GM10248 (cell line): ENCODE data around the gene TJAP1.

ENCODE experiments used
- CTCF ChIA-PET: fragments of 300-600 bp; sonication (Branson Sonifier 250); formaldehyde crosslinking; extraction: SDS; loops from one replicate; lab custom pipeline; 2021; ENCODE audit warnings: antibody characterized with exemption; lab: Yijun Ruan, JAX
- POLR2A ChIA-PET: fragments of 350-650 bp; sonication (Branson Sonifier 250); formaldehyde crosslinking; extraction: SDS; loops from one replicate; lab custom pipeline; 2020; ENCODE audit warnings: antibody characterized with exemption; lab: Yijun Ruan, JAX
- DNase-seq: peaks from one replicate; pipeline ENCODE4 v3.0.0; 2012; ENCODE audit errors: extremely low spot score
- CTCF ChIP-seq: IDR thresholded peaks from 2 replicates; pipeline ENCODE4 v1.5.1; 2012; ENCODE audit warnings: mild to moderate bottlenecking, low read depth; ENCODE audit errors: extremely low read depth, missing control alignments, control extremely low read depth

TJAP1 gene

GRCh38 chr6:43451348-43451747, 26.0 kb upstream of the TJAP1 start:
- DNase-seq = no peak
- POLR2A ChIA-PET = no interaction called here
- CTCF ChIA-PET = interaction anchor here (1.5 to 5.3 kb wide), 3 partner anchors 18 to 55 kb away, joined by 3 to 20 read pairs (median 18); no protein-coding TSS in a partner anchor

GRCh38 chr6:43451939-43452338, 25.4 kb upstream of the TJAP1 start:
- no peak for TF ChIP-seq CTCF
- ChIA-PET POLR2A (no interaction called here), CTCF (interaction anchor here (0.7 to 5.7 kb wide), 5 partner anchors 19 to 55 kb away, joined by 3 to 70 read pairs (median 5); no protein-coding TSS in a partner anchor)
- no peak for DNase-seq

More at GRCh38 chr6:43451348-43451747, 26.0 kb upstream of the TJAP1 start:
- no peak for TF ChIP-seq CTCF

- no peak for TF ChIP-seq CTCF
- ChIA-PET POLR2A (no interaction called here), CTCF (interaction anchor here (0.7 to 5.7 kb wide), 7 partner anchors 18 to 221 kb away, joined by 3 to 70 read pairs (median 5); no protein-coding TSS in a partner anchor)
- DNase-seq = no peak
These were observed 24.5 kb upstream of the TJAP1 start for GRCh38 chr6:43452896-43453295.

GRCh38 chr6:43453831-43454230, 23.5 kb upstream of the TJAP1 start:
- ChIA-PET CTCF (interaction anchor here (0.6 to 5.7 kb wide), 13 partner anchors 8 to 222 kb away, joined by 3 to 70 read pairs (median 3); no protein-coding TSS in a partner anchor), POLR2A (no interaction called here)
- DNase-seq = no peak
- no peak for TF ChIP-seq CTCF

GRCh38 chr6:43454290-43454695, 23.1 kb upstream of the TJAP1 start:
- POLR2A ChIA-PET = no interaction called here
- DNase-seq = peak; percentile 83
- peak; percentile 95 for TF ChIP-seq CTCF
- CTCF ChIA-PET = interaction anchor here (0.6 to 5.7 kb wide), 13 partner anchors 8 to 223 kb away, joined by 3 to 70 read pairs (median 3); no protein-coding TSS in a partner anchor

GRCh38 chr6:43454696-43455530, 22.5 kb upstream of the TJAP1 start:
- ChIA-PET POLR2A (no interaction called here), CTCF (interaction anchor here (0.8 to 5.7 kb wide), 18 partner anchors 9 to 192 kb away, joined by 3 to 70 read pairs (median 4); partner anchors contain the start of gene ZNF318)
- no peak for TF ChIP-seq CTCF
- DNase-seq = peak; percentile 67
